GM12878 (cell line): ENCODE results near the gene TSPEAR. TPM values are rescaled to one million over a fixed set of nuclear protein-coding genes. Genes with fewer than 3 reads are reported as not detected.

ENCODE experiments used
- ATAC-seq: fragments of 200-7000 bp; cut with Tn5 transposase; 3 replicates; pipeline ENCODE4 v1.9.1; 2020; ENCODE audit warnings: mild to moderate bottlenecking, moderate library complexity
- BruUV-seq: library from RNA; stranded (reverse); fragments of 400-500 nt; replicated peaks from 2 replicates; lab custom pipeline; 2021; lab: Mats Ljungman, UMichigan
- CTCF ChIA-PET: fragments of 300-600 bp; sonication (Branson Sonifier 250); formaldehyde crosslinking; extraction: SDS; loops from one replicate; lab custom pipeline; 2021; ENCODE audit warnings: inconsistent platforms; lab: Yijun Ruan, JAX
- POLR2A ChIA-PET: fragments of 350-600 bp; formaldehyde crosslinking; extraction: SDS; loops from one replicate; lab custom pipeline; 2021; ENCODE audit warnings: inconsistent platforms; lab: Charles Lee
- RAD21 ChIA-PET: fragments of 300-600 bp; sonication (Branson Sonifier 250); formaldehyde crosslinking; loops from one replicate; lab custom pipeline; 2023; ENCODE audit warnings: antibody characterized with exemption; ENCODE audit not compliant: unreplicated experiment; lab: Charles Lee
- SMC1A ChIA-PET: fragments of 300-600 bp; sonication (Branson Sonifier 250); formaldehyde crosslinking; loops from one replicate; lab custom pipeline; 2023; ENCODE audit not compliant: unreplicated experiment, uncharacterized antibody; lab: Charles Lee
- DNase-seq: peaks from one replicate; pipeline ENCODE4 v3.0.0-alpha.2; 2011; ENCODE audit warnings: low read depth, low spot score
- FAIRE-seq: peaks from 3 replicates; lab custom pipeline; 2011; peaks lifted over from hg19 to GRCh38; lab: Jason Lieb, UNC
- H2AFZ ChIP-seq: 2 replicates; pipeline ENCODE4 v1.6.0; 2011; ENCODE audit warnings: low read depth, low read length, control low read depth; ENCODE audit not compliant: control insufficient read depth
- H3K27ac ChIP-seq: 2 replicates; pipeline ENCODE4 v1.5.1; 2011; ENCODE audit warnings: control low read depth; ENCODE audit not compliant: control insufficient read depth, insufficient read depth
- H3K27me3 ChIP-seq, 2 experiments: replicated peaks in 1 of 2; 2 replicates each; pipeline versions ENCODE4 v1.6.0 to v1.6.1; 2011; ENCODE audit warnings: low read length in 1 of 2; ENCODE audit not compliant: control insufficient read depth in 2 of 2, insufficient read depth in 2 of 2
- H3K36me3 ChIP-seq, 2 experiments: 2 replicates each; pipeline ENCODE4 v1.5.1; 2011; ENCODE audit warnings: low read length in 1 of 2; ENCODE audit not compliant: control insufficient read depth in 2 of 2, insufficient read depth in 2 of 2
- H3K4me1 ChIP-seq: 2 replicates; pipeline ENCODE4 v1.6.1; 2011; ENCODE audit warnings: mild to moderate bottlenecking, low read length, moderate library complexity, mixed read lengths; ENCODE audit not compliant: control insufficient read depth, insufficient read depth
- H3K4me2 ChIP-seq: 2 replicates; pipeline ENCODE4 v1.6.0; 2011; ENCODE audit warnings: control low read depth; ENCODE audit not compliant: control insufficient read depth, insufficient read depth
- H3K4me3 ChIP-seq: fragments of 200-600 bp; sonication (generic); 2 replicates; pipeline ENCODE4 v1.5.1; 2016
- H3K79me2 ChIP-seq: 2 replicates; pipeline ENCODE4 v1.6.0; 2011; ENCODE audit warnings: low read length; ENCODE audit not compliant: control insufficient read depth, insufficient read depth
- H3K9ac ChIP-seq: 2 replicates; pipeline ENCODE4 v1.8.0; 2011; ENCODE audit warnings: low read length, control low read depth, mixed read lengths; ENCODE audit not compliant: control insufficient read depth, insufficient read depth
- H3K9me3 ChIP-seq: replicated peaks from 3 replicates; pipeline ENCODE4 v1.5.1; 2011; ENCODE audit warnings: mild to moderate bottlenecking, low read length; ENCODE audit not compliant: control insufficient read depth, insufficient read depth
- H4K20me1 ChIP-seq: 2 replicates; pipeline ENCODE4 v1.6.0; 2011; ENCODE audit not compliant: control insufficient read depth, insufficient read depth
- CREM ChIP-seq: IDR thresholded peaks from 2 replicates; pipeline ENCODE4 v1.6.1; 2014; ENCODE audit warnings: antibody characterized with exemption, low read depth
- ETV6 ChIP-seq, 2 experiments: fragments of 450-650 bp in 1 of 2; IDR thresholded peaks in 1 of 2; conservative IDR thresholded peaks in 1 of 2; 2 replicates each; pipeline ENCODE4 v1.6.1; 2014; ENCODE audit warnings: antibody characterized with exemption in 1 of 2, borderline replicate concordance in 1 of 2, low read depth in 1 of 2, mild to moderate bottlenecking in 1 of 2, moderate library complexity in 1 of 2
- FOS ChIP-seq: IDR thresholded peaks from 3 replicates; pipeline ENCODE4 v1.6.1; 2011; ENCODE audit warnings: borderline replicate concordance; ENCODE audit not compliant: insufficient read length; ENCODE audit errors: extremely low read depth
- MYC ChIP-seq: IDR thresholded peaks from 2 replicates; pipeline ENCODE4 v1.6.1; 2011; ENCODE audit warnings: mild to moderate bottlenecking, low read length, moderate library complexity, inconsistent platforms; ENCODE audit not compliant: insufficient read depth, insufficient replicate concordance, insufficient read length, severe bottlenecking
- NR2C2 ChIP-seq: IDR thresholded peaks from 2 replicates; pipeline ENCODE4 v1.6.1; 2011; ENCODE audit warnings: borderline replicate concordance, low read depth; ENCODE audit not compliant: control insufficient read depth, insufficient read length
- SMARCA5 ChIP-seq: fragments of 450-650 bp; IDR thresholded peaks from 2 replicates; pipeline ENCODE4 v1.6.1; 2017; ENCODE audit warnings: mild to moderate bottlenecking
- SUZ12 ChIP-seq: fragments of 200-600 bp; sonication (generic); IDR thresholded peaks from one replicate; pipeline ENCODE4 v1.6.1; 2018; ENCODE audit warnings: antibody characterized with exemption, mild to moderate bottlenecking; ENCODE audit not compliant: unreplicated experiment
- TBL1XR1 ChIP-seq: IDR thresholded peaks from 2 replicates; pipeline ENCODE4 v1.6.1; 2012; ENCODE audit warnings: low read depth, low read length, improper control_type of control experiment
- TCF12 ChIP-seq: IDR thresholded peaks from 2 replicates; pipeline ENCODE4 v1.6.1; 2011; ENCODE audit warnings: low read depth, mild to moderate bottlenecking, low read length
- TCF7 ChIP-seq: IDR thresholded peaks from 2 replicates; pipeline ENCODE4 v1.6.1; 2014; ENCODE audit warnings: antibody characterized with exemption, borderline replicate concordance
- YBX1 ChIP-seq: fragments of 450-650 bp; IDR thresholded peaks from 2 replicates; pipeline ENCODE4 v1.6.1; 2016; ENCODE audit warnings: antibody characterized with exemption
- WGBS: methylation state at CpG from one replicate; pipeline ENCODE4 v1.1.6; 2016; ENCODE audit warnings: low lambda C conversion rate; ENCODE audit not compliant: insufficient replicate concordance, insufficient coverage; ENCODE audit errors: missing lambda C conversion rate; 5-methylcytosine and 5-hydroxymethylcytosine counted together
- in situ Hi-C: fragments of 300-500 bp; cut with MboI; formaldehyde crosslinking; loops from 9 replicates; pipeline ENCODE4 v1.14.3; 2018; ENCODE audit warnings: mixed read lengths
- intact Hi-C: fragments of 100-400 bp; cut with micrococcal nuclease; formaldehyde crosslinking; loops from one replicate; pipeline ENCODE4 v1.14.2; 2022; ENCODE audit not compliant: unreplicated experiment
- polyA plus RNA-seq, 11 experiments: library from polyadenylated mRNA; depleted of rRNA in 4 of 11; unstranded in 6 of 11; stranded (reverse) in 5 of 11; fragments of >200 nt; fragmentation: Nextera tagmentation in 4 of 11; fragmentation: Illumina TruSeq in 1 of 11; extraction: Ambion mirVana in 4 of 11; extraction: Trizol in 1 of 11; gene quantifications; 1 replicate in 1 of 11; 2 replicates in 10 of 11; pipeline versions ENCODE4 v1.2.1 to v1.2.3, GENCODE V29; 2011 to 2016; ENCODE audit warnings: inconsistent platforms in 2 of 11, missing spikeins in 2 of 11, low read depth in 1 of 11
- total RNA-seq, 4 experiments: library from RNA; depleted of rRNA in 3 of 4; stranded (reverse); fragments of >200 nt in 3 of 4; fragmentation: Illumina TruSeq in 1 of 4; extraction: Trizol in 1 of 4; gene quantifications; 2 replicates each; pipeline versions ENCODE4 v1.2.1 to v1.2.3, GENCODE V29; 2013 to 2021

Gene TSPEAR
- total and polyA plus RNA-seq, 10 of the 15 experiments (the other 5 are each of a cell fraction or from before 2014, with no cell fraction given) = not detected

DNA sequence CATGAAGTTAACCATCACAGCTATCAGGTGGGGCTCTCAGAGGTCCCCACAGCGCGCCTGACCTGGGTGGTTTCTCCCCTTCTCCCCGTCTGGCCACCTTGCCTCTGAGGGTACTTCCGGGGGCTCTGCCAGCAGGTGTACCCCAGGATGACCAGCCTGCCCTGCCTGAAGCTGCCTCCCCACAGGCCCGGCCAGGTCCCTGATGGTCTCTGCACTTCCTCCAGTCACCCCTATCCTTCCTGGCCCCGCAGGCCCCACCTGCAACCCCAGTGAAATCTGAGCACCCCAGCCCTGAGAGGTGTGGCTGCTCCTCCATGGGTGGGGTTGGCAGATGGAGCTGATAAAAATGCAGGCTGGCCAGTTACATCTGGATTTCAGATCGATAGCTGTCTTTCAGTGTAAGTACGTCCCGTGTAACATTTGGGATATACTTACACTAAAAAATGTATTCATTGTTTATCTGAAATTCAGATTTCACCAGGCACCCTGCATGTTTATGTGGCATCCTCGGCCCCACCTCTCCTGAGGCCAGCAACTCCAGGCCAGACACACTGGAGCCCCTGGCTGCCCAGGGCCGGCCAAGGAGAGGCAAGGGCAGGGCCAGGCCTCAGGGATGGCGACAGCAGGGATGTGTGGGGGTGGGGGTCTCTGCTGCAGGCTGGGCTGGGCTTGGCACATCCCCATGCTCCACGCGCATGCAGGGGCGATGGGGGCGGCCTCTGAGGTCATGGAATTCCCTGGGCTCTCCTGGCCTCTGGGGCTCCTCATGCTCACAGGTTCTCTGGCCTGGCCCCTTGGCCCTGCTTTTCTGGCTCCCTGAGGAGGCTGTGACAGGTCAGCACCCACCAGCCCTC is 230.9 kb downstream of the TSPEAR start:
- SMC1A ChIA-PET = interaction anchor here (0.8 to 1.7 kb wide), 2 partner anchors 175 to 313 kb away, joined by 3 read pairs; no protein-coding TSS in a partner anchor
- ATAC-seq (no peak), DNase-seq (no peak), FAIRE-seq (no peak)
- Histone ChIP-seq H4K20me1 (no peaks in the 10 kb centered on the region), H3K27me3 (no peaks in the 10 kb centered on the region; a peak in 1 of 4 replicates), H3K4me1 (no peaks in the 10 kb centered on the region), H3K27ac (no peak overlapping the region), H3K9me3 (no peaks in the 10 kb centered on the region), H3K9ac (no peak overlapping the region), H3K36me3 (no peaks in the 10 kb centered on the region), H3K4me2 (no peak overlapping the region), H2AFZ (no peak overlapping the region), H3K79me2 (no peaks in the 10 kb centered on the region), H3K4me3 (no peak overlapping the region)
- no peak for TF ChIP-seq SUZ12
- TF ChIP-seq CREM = no peak
- TF ChIP-seq SMARCA5 = no peak
- TF ChIP-seq TCF12 = no peak
- TF ChIP-seq FOS = no peak
- no peak for TF ChIP-seq MYC
- no peak for TF ChIP-seq TCF7
- TF ChIP-seq NR2C2 = no peak
- no peak for TF ChIP-seq YBX1
- no peak for TF ChIP-seq TBL1XR1
- no peak for TF ChIP-seq ETV6 (conservative IDR thresholded peaks at IDR 0.05 in 1 of 2, IDR thresholded peaks at IDR 0.05 in 1 of 2; ENCODE audit: borderline replicate concordance in 1 of 2, low read depth in 1 of 2)
- intact Hi-C loops = no loop called here
- in situ Hi-C loops = no loop called here
- CTCF ChIA-PET = interaction anchor here (0.5 to 2.2 kb wide), 7 partner anchors 9 to 831 kb away, joined by 3 to 14 read pairs (median 4); no protein-coding TSS in a partner anchor
- BruUV-seq = no TSS peak
- POLR2A ChIA-PET = no interaction called here
- RAD21 ChIA-PET = interaction anchor here (0.9 to 1.0 kb wide), 3 partner anchors 141 to 313 kb away, joined by 3 to 4 read pairs (median 3); partner anchors contain the start of gene CFAP410
- WGBS = 41% methylated on average over 15 of the region's 16 CpGs
